GM19438 (cell line): Measurements from ENCODE around the gene LSM7.
A peak's percentile ranks its signal among the peaks of the same experiment; 100 is the strongest.

Experiments used
- ATAC-seq: cut with Tn5 transposase; IDR thresholded peaks from one replicate; pipeline ENCODE4 v1.9.1; 2021; ENCODE audit warnings: low read depth; ENCODE audit not compliant: unreplicated experiment

The LSM7 gene

DNA sequence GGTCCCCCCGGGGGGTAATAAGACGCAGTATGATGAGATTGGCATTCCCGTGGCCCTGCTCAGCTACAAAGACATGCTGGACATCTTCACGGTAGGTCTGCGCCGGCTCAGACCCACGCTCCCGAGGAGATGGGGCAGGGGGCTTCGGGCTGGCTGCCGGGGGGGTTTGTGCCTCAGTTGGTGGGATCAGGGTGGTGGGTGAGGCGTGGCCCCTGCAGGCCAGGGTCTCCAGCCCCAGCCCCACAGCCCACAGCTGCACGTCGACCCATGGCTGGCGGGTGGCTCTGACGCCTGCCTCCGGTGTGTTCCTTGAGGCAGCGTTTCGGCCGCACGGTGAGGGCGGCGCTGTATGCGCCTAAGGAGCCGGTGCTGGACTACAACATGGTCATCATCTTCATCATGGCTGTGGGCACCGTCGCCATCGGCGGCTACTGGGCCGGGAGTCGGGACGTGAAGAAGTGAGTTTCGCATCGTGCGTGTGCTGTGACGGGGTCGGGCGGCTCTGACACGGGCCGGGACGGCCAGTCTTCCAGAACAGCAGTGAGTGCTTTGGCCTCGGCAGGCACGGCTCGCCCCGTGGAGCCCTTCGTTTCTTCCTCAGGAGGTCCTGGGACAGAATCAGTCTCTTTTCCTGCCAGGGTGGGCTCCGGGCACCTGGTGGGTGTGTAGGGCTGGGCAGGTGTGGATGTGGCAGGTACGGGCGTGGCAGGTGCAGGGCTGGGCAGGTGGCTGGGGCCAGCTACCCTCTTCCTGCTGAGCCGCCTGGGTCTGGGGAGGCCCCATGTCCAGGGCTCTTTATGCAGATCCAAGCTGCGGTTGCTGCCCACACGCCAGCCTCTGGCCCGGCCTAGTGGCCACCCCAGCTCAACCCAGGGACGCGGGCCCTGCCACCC lies 10.6 kb upstream of the LSM7 start:
- ATAC-seq, result no peak

DNA sequence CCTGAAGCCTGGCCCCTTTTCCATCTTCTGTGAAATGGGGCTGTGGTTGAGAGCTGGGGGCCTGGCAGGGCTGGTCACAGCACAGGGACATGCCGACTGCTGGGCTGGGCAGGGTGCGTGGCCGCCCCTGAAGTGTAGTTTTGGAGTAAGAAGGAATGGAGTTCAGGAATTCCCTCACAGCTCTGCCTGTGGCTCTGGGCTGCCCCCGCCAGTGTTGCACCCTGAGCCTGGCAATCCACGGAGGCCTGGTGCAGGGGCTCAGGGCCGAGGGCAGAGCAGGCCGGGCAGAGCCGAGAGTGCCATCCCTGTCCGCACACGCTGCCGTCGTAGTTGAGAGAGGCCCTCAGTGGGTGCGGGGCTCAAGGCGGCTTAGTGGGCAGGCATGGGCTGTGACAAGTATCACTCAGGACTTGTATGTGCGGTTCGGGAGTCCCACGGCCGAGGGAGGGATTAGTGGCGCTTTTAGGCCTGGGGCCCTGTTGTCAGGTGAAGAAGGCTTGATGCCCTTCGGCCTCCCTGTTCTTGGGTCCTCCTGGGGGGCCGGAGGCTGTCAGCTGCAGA lies 9.7 kb upstream of the LSM7 start:
- no peak for ATAC-seq

DNA sequence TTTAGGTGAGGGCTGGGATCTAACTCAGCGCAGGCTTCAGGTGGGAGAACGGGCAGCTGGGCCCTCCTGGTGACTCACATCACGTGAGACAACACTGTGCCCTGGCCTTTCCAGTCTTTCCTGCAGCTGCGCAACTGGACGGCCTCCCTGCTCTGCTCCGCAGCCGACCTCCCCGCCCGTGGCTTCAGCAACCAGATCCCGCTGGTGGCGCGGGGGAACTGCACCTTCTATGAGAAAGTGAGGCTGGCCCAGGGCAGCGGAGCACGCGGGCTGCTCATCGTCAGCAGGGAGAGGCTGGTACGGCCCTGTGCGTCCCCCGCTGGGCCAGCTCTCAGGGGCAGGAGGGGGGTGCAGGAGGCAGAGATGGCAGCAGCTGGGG lies 8.9 kb upstream of the LSM7 start:
- no peak for ATAC-seq

DNA sequence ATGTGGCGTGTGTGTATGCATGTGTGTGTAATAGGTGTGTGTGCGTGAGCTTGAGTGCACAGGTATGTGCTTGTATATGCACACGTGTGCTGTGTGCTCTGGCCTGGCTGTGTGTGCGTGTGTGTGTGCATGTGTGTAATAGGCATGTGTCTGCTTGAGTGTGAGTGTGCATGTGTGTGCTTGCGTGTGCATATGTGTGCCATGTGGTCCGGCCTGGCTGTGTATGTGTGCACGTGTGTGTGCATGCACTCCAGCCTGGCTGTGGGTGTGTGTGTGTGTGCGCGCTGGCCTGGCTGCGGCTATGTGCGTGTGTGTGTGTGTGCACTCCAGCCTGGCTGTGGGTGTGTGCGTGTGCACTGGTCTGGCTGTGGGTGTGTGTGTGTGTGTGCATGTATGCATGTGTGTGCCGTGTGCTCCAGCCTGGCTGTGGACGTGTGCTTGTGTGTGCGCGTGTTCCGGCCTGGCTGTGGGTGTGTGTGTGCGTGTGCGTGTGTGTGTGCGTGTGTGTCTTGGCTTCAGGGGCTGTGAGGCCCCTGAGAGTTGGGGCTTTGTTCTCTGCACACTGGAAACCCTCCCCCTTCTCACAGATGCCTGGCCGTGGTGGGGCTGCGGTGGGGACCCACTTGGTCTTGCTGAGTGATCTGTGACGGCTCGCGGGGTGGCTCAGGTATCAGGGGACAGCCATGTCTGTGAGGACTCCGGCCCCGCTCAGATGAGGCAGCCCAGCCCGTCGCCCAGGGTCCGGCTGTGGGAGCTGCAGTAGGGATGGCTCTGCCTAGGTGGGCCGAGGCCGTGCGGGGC lies 8.3 kb upstream of the LSM7 start:
- ATAC-seq, result no peak

DNA sequence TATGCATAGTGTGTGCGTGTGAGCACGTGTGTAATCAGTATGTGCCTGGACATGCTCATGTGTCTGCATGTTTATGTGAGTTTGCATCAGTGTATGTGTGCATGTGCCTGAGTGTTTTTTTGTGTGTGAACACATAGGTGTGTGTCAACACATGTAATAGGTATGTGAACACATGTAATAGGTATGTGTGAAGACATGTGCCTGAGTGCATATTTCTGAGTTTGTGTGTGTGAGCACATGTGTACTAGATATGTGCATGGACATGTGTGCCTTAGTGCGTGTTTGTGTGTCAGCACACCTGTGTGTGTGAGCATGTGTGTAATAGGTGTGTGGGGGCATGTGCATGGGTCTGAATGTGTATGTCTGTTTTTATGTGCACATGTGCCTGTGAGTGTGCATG lies 7.5 kb upstream of the LSM7 start:
- ATAC-seq, result no peak

DNA sequence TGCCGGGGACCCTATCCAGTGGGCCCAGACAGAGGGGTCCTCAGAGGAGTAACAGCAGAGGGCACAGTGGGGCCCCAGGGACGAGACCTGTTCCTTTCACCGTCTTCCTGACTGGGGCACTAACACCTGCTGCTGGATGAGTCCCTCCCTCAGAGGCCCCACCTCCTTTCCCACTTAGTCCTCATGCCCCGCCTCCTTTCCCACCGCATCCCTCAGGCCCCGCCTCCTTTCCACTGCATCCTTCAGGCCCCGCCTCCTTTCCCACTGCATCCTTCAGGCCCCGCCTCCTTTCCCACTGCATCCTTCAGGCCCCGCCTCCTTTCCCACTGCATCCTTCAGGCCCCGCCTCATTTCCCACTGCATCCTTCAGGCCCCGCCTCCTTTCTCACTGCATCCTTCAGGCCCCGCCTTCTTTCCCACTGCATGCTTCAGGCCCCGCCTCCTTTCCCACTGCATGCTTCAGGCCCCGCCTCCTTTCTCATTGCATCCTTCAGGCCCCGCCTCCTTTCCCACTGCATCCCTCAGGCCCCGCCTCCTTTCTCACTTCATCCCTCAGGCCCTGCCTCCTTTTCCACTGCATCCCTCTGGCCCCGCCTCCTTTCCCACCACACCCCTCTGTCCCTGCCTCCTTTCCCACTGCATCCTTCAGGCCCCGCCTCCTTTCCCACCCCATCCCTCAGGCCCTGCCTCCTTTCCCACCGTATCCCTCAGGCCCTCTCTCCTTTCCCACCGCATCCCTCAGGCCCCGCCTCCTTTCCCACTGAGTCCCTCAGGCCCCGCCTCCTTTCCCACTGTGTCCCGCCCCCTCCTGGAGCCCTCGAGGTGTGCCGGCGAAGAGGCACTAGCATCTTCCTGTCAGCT lies 6.8 kb upstream of the LSM7 start:
- no peak for ATAC-seq

DNA sequence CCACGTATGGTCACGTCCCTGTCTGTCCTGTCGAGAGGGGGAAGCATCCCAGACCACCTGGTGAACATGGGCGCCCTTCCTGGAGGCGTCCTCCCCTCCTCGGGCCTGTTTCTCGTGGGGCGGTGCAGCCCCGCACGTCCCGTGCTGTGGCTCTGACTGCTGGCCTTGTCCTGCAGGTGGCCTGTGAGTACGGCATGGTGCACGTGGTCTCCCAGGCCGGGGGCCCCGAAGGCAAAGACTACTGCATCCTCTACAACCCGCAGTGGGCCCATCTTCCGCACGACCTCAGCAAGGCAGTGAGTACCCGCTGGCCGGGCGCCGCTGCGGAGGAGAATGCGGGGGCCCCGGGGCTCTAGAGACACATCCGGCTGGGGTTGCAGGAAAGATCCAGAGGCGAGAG lies 6.0 kb upstream of the LSM7 start:
- no peak for ATAC-seq

DNA sequence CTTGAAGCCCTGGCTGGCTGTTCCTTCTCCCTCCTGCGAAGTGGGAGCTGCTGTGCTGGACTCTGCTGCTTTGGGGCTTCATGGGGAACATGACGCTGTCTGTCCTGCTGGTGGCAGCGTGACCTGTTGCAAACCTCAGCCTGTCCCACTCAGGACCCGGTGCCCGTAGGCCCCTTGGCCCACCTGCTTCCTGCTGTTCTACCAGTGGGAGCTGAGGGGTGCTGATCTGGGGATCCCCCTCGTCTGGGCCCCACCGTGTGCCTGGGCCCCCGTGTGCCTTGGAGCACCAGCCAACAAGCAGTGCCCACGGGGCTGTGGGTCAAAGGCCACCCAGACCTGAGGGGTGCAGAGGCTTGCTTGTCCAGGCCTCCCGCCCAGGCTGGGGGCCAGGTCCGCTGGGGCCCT lies 5.4 kb upstream of the LSM7 start:
- ATAC-seq, result no peak

DNA sequence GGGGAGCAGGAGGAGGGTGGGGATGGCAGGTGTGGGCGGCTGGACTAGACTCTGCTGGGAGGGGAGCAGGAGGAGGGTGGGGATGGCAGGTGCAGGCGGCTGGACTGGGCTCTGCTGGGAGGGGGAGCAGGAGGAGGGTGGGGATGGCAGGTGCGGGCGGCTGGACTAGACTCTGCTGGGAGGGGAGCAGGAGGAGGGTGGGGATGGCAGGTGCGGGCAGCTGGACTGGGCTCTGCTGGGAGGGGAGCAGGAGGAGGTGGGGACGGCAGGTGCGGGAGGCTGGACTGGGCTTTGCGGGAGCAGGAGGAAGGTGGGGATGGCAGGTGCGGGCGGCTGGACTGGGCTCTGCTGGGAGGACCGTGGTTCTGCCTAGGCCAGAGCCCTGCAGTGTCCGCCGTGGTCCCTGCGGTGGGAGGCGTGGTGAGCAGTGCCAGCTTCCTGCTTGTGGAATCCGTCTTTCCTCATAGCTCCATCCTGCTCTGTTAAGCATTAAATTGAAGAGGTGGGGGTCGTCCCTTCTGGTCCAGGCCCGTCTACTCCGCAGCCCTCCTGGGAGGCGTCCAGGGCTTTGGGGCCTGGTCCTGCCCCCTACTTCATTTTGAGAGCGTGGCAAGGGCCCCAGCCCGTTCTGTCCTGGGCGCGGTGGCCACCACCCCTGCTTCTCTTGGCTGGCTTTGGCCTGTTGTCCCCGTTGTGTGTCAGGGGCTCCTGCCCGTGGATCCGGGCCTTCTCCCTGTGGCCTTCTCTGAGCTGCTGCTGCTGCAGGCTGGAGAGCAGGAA lies 4.8 kb upstream of the LSM7 start:
- no peak for ATAC-seq

DNA sequence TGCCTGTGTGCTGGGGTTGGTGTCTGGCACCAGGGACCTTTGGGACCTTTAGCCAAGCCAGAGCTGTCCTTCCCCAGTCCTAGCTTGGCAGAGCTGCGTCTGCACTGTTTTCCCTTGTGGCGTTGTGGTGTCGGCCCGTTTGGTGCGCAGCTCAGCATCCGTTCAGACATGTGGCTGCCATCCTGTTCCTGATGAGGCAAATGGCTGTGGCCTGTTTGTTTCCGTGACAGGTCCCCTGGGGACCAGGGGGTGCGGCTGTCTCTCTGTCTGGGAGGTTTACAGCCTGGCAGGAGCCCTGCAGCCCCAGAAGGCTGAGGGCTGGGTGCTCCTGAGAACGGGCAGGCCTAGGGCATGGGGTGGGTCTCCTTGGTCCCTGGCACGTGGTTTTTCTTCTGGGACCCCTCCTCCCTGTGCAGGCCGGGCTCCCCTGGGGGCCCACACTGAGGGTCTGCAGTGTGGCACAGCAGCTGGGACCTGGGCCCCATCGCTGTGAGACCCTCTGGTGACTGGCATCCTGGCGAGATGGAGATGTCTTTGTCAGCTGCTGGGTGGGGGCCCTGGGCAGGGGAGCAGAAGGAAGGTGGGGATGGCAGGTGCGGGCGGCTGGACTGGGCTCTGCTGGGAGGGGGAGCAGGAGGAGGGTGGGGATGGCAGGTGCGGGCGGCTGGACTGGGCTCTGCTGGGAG lies 4.1 kb upstream of the LSM7 start:
- ATAC-seq, result peak; percentile 41

DNA sequence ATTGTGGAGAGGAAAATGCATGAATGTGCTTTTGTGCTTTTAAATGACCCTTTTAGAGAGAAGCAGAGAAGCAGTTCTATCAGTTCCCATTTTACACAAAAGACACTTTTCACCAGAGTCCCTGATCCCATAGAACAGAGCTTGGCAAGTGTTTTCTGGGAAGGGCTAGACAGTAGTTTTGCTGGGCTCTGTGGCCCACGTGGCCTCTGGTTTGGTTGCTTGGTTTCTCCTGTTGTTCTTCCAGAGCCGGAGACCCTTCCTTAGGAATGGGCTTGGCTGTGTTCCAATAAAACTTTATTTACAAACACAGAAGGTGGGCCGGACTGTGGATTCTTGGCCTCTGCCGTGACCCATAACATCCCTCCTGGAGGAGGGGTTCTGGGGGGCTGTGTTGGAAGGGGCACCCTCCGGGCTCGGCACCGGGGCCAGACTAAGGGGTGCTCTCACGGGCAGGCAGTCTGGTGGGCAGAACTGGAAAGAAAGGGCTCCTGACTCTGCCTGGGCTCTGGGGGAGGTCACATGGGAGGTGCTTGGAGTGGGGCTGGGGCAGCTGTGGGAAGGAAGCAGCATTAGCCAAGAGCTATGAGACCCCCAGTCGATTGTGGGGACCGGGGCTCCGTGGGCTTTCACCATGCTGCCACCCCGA lies 3.3 kb upstream of the LSM7 start:
- no peak for ATAC-seq

DNA sequence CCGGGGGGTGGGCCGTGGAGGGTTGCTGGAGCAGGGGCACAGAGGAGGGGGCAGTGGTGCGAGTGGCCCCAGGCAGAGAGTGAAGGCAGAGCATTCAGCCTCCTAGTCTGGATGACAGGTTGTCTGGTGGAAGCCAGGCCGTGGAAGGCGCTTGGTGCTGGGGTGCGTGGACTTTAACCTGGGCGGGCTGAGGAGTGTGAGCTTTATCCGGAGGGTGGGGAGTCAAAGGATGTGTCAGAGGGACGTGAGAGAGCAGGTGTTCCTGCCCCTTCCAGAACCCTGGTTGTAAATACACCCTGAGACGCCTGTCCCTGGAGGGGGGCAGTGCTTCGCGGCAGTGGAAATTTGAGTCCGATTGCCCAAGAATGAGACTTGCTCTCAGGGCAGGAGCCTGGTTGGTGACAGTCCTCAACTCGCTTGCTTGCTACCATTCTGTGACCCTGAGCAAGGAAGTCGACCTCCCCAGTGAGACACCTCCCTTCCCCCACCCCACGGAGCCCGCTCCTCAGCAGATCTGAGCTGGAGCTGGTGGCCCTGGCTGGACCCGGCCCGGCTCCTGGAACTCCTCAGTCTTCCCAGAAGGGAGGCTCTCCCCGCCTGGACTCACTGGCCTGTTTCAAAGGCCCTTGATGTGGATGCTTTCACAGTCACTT lies 2.4 kb upstream of the LSM7 start:
- ATAC-seq, result no peak

DNA sequence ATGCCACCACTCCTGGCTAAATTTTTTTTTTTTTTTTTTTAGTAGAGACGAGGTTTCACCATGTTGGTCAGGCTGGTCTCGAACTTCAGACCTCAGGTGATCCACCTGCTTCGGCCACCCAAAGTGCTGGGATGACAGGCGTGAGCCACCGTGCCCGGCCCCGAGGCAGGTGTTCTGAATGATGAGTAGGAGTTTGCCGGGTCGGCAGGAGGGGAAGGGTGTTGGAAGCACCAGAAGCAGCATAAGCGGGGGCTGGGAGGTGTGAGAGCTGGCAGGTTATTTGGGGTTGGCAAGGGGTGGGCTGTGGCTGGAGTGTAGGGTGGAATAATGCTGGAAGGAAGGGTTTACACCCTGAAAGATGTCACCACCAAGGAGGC lies 1.9 kb upstream of the LSM7 start:
- ATAC-seq, result no peak

DNA sequence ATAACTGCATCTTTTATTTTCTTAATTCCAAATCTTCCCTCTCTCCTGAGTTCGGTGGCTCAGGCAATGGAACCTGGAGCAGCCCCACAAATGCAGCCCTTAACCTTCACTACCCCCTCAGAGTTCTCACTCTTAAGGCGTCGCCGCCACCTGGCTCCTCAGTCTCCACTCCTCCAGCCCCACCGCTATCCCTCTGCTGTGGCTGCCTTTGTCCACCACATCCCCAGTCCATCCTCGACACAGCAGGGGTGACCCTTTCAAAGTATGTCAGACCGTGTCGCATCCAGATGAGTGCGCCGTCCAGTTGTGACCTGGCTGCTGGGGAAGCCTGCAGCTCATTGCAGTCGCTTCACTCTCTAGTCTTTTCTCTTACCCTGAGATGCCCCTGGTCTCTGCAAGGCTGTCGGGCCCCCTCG lies 1.1 kb upstream of the LSM7 start:
- no peak for ATAC-seq

DNA sequence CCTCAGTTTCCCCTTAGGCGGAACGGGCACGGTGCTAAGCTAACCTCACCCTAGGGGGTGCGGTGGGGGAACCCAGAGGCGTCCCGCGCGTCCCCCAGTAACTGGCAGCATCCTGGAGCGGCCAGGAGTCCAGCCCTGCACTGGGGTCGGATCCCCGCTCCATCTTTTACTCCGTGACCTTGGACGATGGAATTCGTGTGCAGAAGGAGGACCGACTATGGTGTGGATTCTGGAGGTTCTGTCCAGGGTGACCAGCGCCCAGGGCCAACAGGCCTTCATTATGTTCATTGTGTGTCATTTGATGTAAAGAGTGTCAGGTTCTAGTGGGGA lies 728 bp upstream of the LSM7 start:
- no peak for ATAC-seq

DNA sequence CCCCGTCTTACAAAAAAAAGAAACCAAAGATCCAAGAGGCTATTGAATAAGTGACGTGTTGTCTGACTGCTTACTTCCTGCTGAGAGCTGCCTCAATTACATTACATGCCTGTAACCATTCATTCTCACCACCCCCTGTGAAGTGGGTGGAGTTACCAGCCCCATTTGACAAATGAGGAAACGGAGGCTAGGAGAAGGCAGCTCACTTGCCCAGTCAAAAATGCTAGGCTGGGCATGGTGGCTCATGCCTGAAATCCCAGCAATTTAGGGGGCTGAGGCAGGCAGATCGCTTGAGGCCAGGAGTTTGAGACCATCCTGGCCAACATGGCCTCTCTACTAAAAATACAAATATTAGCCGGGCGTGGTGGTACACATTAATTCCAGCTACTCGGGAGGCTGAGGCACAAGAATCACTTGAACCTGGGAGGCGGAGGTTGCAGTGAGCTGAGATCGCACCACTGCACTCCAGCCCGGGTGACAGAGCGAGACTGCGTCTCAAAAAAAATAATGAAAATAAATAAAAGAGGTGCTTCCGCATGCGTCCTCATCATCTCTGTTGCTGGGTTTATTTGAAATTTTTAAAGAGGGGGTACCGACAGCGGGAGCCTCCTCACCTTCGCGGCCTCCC lies 499 bp downstream of the LSM7 start:
- ATAC-seq, result no peak

DNA sequence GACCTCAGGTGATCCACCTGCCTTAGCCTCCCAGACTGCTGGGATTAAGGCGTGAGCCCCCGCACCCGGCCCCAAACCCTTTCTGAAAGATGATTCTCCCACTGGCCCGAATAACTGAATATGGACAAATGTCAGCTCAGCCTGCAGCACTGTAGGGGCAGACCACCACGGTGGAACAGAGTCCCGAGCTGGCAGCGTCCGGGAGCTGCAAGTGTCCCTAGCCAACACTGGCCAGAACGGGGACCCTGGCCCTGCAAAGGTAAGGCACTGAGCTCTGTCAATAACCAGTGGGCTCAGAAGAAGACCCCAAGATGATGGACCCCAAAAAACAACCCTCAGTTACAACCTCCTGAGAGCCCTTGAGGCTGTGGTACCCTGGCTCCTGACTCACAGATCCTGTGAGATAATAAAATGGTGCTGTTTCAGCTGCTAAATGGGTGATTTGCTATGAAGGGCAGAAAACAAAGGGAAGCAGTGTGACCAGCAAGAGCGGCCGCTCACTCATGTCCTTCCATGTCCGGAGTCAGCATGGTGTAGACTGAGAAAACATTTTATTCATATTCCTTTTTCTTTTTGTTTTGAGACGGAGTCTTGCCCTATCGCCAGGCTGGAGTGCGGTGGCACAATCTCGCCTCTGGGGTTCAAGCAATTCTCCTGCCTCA lies 1.6 kb downstream of the LSM7 start:
- no peak for ATAC-seq
